ENCODE data around the gene OXSR1.

OXSR1 gene

GRCh38 chr3:38120693-38121450 is 44.5 kb upstream of the OXSR1 start:
- Histone ChIP-seq H3K27me3 (no peaks in the 10 kb centered on the region), H3K36me3 (peaks cover 18 to 74% (median 56%) of the 10 kb centered on the region in 3 donors), H3K4me1 (peaks cover 0 to 6% (median 0%) of the 10 kb centered on the region in 4 donors), H3K27ac (no peak overlapping the region), H3K4me3 (no peak overlapping the region), H3K9me3 (no peaks in the 10 kb centered on the region)
- DNase-seq, result peak; percentile 15 to 53
- TF ChIP-seq CTCF (IDR thresholded peaks at IDR 0.05), result no peak
- intact Hi-C loops (cut with DNase I; ENCODE audit: low total_unique reads), result loop anchor here (10.0 kb wide), 2 partner anchors 134 to 224 kb away; partner anchors contain the start of gene XYLB

GRCh38 chr3:38121451-38121831 is 43.9 kb upstream of the OXSR1 start:
- Histone ChIP-seq H3K27ac (no peak overlapping the region), H3K4me3 (no peak overlapping the region), H3K4me1 (peaks cover 0 to 6% (median 0%) of the 10 kb centered on the region in 4 donors), H3K9me3 (no peaks in the 10 kb centered on the region), H3K36me3 (peaks cover 24 to 79% (median 61%) of the 10 kb centered on the region in 3 donors), H3K27me3 (no peaks in the 10 kb centered on the region)
- TF ChIP-seq CTCF (IDR thresholded peaks at IDR 0.05), result no peak
- peak; percentile 17 to 63 for DNase-seq
- intact Hi-C loops (cut with DNase I; ENCODE audit: low total_unique reads), result loop anchor here (10.0 kb wide), 2 partner anchors 133 to 223 kb away; partner anchors contain the start of gene XYLB

DNA sequence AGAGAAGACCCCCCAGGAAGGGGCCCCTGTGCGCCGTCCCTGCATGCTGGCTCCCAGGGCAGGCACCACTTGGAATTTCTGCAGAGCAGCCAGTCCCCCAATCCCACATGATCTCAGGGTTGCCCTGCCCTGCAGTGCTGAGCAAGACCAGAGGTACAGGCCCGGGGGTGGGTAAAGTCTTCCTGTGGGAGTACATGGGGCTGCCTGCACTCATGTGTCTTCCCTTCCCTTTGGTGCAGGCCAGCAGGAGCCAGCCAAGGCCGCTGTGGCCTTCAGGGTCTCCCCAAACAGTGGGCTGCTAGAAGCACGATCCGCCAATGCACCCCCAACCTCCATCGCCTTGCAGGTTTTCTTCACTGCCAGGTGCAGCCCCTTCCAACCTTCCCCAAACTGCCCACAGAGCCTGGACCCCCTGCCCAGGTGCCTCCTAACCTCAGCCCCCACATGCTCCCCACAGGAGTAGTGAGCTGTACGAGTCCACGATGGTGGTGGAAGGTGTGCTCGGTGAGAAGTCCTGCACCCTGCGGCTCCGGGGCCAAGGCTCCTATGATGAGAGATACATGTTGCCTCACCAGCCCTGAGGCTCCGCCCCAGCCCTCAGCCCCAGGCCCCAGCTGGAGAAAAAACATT is 43.4 kb upstream of the OXSR1 start:
- peaks cover 29 to 84% (median 66%) of the 10 kb centered on the region in 3 donors for H3K36me3 ChIP-seq
- H3K4me1 ChIP-seq, result peaks cover 0 to 6% (median 0%) of the 10 kb centered on the region in 4 donors
- intact Hi-C loops (cut with DNase I; ENCODE audit: low total_unique reads), result loop anchor here (10.0 kb wide), 2 partner anchors 133 to 223 kb away; partner anchors contain the start of gene XYLB

DNA sequence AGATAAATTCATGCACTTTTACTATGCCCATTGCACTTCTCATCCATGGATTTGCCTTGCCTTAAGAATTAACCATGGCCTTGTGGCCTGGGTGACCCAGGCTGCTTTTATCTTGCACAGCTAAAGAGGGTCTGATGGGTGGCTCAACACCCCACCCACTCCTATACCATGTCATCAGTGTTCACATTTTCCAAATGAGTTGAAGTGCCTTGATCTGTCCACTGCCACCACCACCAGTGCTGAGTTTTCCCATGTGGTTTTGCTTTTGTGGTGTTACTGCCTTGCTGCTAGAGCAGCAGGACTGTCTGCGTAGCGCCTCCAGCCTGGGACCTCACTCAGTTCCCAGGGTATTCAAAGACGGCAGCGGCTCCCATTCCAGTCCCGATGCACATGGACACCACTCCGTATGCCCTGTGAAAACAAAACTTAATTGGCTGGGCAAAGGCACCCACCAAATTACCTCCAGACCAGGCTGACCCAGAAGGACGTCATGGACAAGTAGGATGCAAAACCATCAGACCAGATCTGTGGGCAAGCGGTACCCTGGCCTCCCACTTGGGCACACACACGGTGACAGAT is 42.5 kb upstream of the OXSR1 start:
- intact Hi-C loops (cut with DNase I; ENCODE audit: low total_unique reads), result loop anchor here (10.0 kb wide), 2 partner anchors 132 to 222 kb away; partner anchors contain the start of gene XYLB
- H3K27me3 ChIP-seq, result no peaks in the 10 kb centered on the region
- no peak overlapping the region for H3K4me3 ChIP-seq
- H3K4me1 ChIP-seq, result no peaks in the 10 kb centered on the region
- H3K9me3 ChIP-seq, result no peaks in the 10 kb centered on the region
- TF ChIP-seq CTCF (IDR thresholded peaks at IDR 0.05), result no peak
- H3K27ac ChIP-seq, result no peak overlapping the region
- H3K36me3 ChIP-seq, result peaks cover 37 to 93% (median 75%) of the 10 kb centered on the region in 3 donors
- peak in 1 of 2 donors; percentile 64 for DNase-seq

More for the DNA sequence above, 43.4 kb upstream of the OXSR1 start:
- TF ChIP-seq CTCF (IDR thresholded peaks at IDR 0.05), result no peak
- H3K27ac ChIP-seq, result no peak overlapping the region
- DNase-seq, result peak; percentile 13 to 48
- no peaks in the 10 kb centered on the region for H3K27me3 ChIP-seq
- no peaks in the 10 kb centered on the region for H3K9me3 ChIP-seq
- H3K4me3 ChIP-seq, result no peak overlapping the region

- no peaks in the 10 kb centered on the region for H3K4me1 ChIP-seq
- H3K9me3 ChIP-seq, result no peaks in the 10 kb centered on the region
- DNase-seq, result no peak
- H3K27me3 ChIP-seq, result no peaks in the 10 kb centered on the region
- intact Hi-C loops (cut with DNase I; ENCODE audit: low total_unique reads), result loop anchor here (10.0 kb wide), 2 partner anchors 130 to 220 kb away; partner anchors contain the start of gene XYLB
- TF ChIP-seq CTCF (IDR thresholded peaks at IDR 0.05), result no peak
- H3K4me3 ChIP-seq, result no peak overlapping the region
- no peak overlapping the region for H3K27ac ChIP-seq
- H3K36me3 ChIP-seq, result peaks cover 54 to 100% (median 92%) of the 10 kb centered on the region in 3 donors
Measured at GRCh38 chr3:38124324-38125122, 40.8 kb upstream of the OXSR1 start.

Measured in tibial artery (tissue), 4 donors.